CMK (cell line): ENCODE results near the gene CDC42EP4.
"Not testable (repeated sequence)": the region's sequence is repeated elsewhere in the genome, so short reads cannot be mapped to it uniquely, and the experiment has no call there.

Source experiments
- DNase-seq: peaks from one replicate; pipeline ENCODE4 v3.0.0-alpha.2; 2010; ENCODE audit warnings: low read depth

CDC42EP4 gene

GRCh38 chr17:73343168-73343634, 31.4 kb upstream of the CDC42EP4 start:
- no peak for DNase-seq

- DNase-seq = no peak
These were observed 30.9 kb upstream of the CDC42EP4 start for GRCh38 chr17:73342541-73343167.

- DNase-seq = no peak
These were observed 30.3 kb upstream of the CDC42EP4 start for GRCh38 chr17:73342050-73342522.

GRCh38 chr17:73341350-73342049, 29.7 kb upstream of the CDC42EP4 start:
- DNase-seq = no peak

- no peak for DNase-seq
These were observed 28.3 kb upstream of the CDC42EP4 start for GRCh38 chr17:73340093-73340596.

GRCh38 chr17:73338566-73339197, 26.9 kb upstream of the CDC42EP4 start:
- no peak for DNase-seq

- DNase-seq = no peak
These were observed 26.3 kb upstream of the CDC42EP4 start for GRCh38 chr17:73338050-73338521.

GRCh38 chr17:73337330-73337710, 25.5 kb upstream of the CDC42EP4 start:
- DNase-seq = no peak

GRCh38 chr17:73336408-73337329, 24.9 kb upstream of the CDC42EP4 start:
- no peak for DNase-seq

GRCh38 chr17:73335591-73336407, 24.0 kb upstream of the CDC42EP4 start:
- DNase-seq = no peak

- no peak for DNase-seq
These were observed 23.1 kb upstream of the CDC42EP4 start for GRCh38 chr17:73334771-73335513.

GRCh38 chr17:73333445-73333844, 21.6 kb upstream of the CDC42EP4 start:
- DNase-seq = not testable (repeated sequence)

- DNase-seq = no peak
These were observed 19.3 kb upstream of the CDC42EP4 start for GRCh38 chr17:73331060-73331459.

- DNase-seq = no peak
These were observed 15.9 kb upstream of the CDC42EP4 start for GRCh38 chr17:73327676-73328075.

- DNase-seq = no peak
These were observed 13.7 kb upstream of the CDC42EP4 start for GRCh38 chr17:73325527-73325842.

- no peak for DNase-seq
These were observed 13.1 kb upstream of the CDC42EP4 start for GRCh38 chr17:73324711-73325526.

- DNase-seq = no peak
These were observed 12.3 kb upstream of the CDC42EP4 start for GRCh38 chr17:73324160-73324475.

- no peak for DNase-seq
These were observed 11.8 kb upstream of the CDC42EP4 start for GRCh38 chr17:73323409-73324159.
